ENCODE data around the gene EVI5.

- TF ChIP-seq, protein P1, sequence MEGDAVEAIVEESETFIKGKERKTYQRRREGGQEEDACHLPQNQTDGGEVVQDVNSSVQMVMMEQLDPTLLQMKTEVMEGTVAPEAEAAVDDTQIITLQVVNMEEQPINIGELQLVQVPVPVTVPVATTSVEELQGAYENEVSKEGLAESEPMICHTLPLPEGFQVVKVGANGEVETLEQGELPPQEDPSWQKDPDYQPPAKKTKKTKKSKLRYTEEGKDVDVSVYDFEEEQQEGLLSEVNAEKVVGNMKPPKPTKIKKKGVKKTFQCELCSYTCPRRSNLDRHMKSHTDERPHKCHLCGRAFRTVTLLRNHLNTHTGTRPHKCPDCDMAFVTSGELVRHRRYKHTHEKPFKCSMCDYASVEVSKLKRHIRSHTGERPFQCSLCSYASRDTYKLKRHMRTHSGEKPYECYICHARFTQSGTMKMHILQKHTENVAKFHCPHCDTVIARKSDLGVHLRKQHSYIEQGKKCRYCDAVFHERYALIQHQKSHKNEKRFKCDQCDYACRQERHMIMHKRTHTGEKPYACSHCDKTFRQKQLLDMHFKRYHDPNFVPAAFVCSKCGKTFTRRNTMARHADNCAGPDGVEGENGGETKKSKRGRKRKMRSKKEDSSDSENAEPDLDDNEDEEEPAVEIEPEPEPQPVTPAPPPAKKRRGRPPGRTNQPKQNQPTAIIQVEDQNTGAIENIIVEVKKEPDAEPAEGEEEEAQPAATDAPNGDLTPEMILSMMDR (IDR thresholded peaks at IDR 0.05; ENCODE audit: poor library complexity) = no peak
- TF ChIP-seq EZH2 (IDR thresholded peaks at IDR 0.05; ENCODE audit: borderline replicate concordance) = no peak
These were observed 212.4 kb downstream of the EVI5 start for GRCh38 chr1:92572520-92572919.

Data from hepatocyte (in vitro differentiated cells).